ENCODE results near the gene IL1RL2.

IL1RL2 gene

DNA sequence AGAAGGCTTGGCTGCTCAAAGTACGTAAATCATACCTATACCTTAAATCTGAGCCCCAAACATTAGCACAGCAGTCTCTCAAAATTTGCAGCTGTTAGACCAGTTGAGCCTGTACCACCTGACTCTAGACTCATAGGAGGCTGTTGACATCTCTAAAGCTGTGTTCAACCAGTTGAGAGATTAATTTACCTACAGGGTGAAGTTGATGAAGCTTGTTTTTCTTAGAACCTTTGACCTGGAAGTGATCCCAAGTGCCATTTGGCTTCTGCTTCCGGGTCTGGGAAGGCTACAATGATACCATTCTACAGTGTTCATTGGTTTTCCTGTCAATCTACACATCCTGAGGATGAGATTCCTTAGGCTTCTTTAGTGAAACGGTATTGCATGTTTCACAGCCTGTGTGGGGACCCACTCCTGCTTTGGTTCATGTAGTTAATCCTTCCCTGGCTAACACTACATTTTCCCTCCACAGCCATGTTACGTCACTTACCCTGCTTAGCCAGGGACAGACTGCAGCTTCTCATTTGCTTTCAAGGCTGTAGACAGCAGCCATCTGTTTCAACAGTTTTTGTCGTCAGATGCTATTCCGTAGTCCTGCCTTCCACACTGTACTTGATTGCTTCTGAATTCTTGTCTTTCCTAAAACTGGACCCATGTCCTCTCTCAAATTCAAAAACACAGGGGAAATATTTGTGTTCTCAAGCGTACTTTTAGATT lies 4.7 kb upstream of the IL1RL2 start:
- Histone ChIP-seq H3K9me3 (ENCODE audit: control insufficient read depth, insufficient read depth, low read length) (no peaks in the 10 kb centered on the region), H3K36me3 (ENCODE audit: control insufficient read depth, insufficient read depth, low read length) (no peaks in the 10 kb centered on the region), H3K4me1 (ENCODE audit: control insufficient read depth, insufficient read depth, low read length) (no peaks in the 10 kb centered on the region), H3K9ac (ENCODE audit: low read depth, low read length) (no peak overlapping the region), H3K27ac (ENCODE audit: low read depth, low read length) (no peak overlapping the region), H3K27me3 (ENCODE audit: control insufficient read depth, insufficient read depth, low read length) (peaks cover 15% of the 10 kb centered on the region), H3K4me3 (ENCODE audit: low read depth, low read length) (no peak overlapping the region)

DNA sequence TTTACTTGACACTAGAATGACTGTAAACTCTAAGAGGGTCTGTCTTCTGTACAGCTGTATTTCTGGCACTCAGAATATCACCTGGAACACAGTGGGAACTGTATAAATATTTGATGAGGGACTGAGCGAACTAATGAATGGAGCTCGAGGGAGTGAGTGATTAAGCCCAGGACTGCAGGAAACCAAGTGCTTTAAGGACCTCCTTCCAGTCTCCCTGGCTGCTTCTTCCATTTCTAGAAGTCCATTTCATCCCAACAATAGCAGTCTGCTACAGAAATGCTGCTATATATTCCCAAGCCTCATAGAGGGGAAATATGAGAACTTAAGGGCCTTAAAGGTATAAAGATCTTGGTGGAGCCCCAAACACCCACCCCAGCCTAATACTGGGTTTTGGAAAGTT lies 2.8 kb upstream of the IL1RL2 start:
- H3K36me3 ChIP-seq (ENCODE audit: control insufficient read depth, insufficient read depth, low read length): no peaks in the 10 kb centered on the region
- no peak overlapping the region for H3K9ac ChIP-seq (ENCODE audit: low read depth, low read length)
- no peak overlapping the region for H3K27ac ChIP-seq (ENCODE audit: low read depth, low read length)
- H3K9me3 ChIP-seq (ENCODE audit: control insufficient read depth, insufficient read depth, low read length): no peaks in the 10 kb centered on the region
- H3K27me3 ChIP-seq (ENCODE audit: control insufficient read depth, insufficient read depth, low read length): peaks cover 34% of the 10 kb centered on the region
- H3K4me1 ChIP-seq (ENCODE audit: control insufficient read depth, insufficient read depth, low read length): no peaks in the 10 kb centered on the region
- no peak overlapping the region for H3K4me3 ChIP-seq (ENCODE audit: low read depth, low read length)

DNA sequence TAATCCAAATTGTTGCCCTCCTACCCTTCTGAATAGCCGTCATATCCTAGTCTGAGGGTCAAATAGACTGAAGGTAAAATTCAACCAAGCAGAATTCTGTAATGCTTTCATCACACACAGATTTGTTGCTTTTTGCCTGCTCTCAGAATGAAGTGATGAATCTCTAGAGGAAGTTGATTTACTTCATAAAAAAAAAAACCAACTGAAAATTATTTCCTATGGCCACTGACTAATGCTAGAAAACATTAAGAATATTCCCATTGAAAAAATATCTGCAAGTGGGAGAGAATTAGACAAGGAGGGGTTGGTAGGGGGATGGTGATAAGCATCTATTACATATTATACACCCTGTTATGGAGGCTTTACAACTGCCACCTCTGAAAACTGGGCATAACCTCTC lies 2.3 kb upstream of the IL1RL2 start:
- Histone ChIP-seq H3K9me3 (ENCODE audit: control insufficient read depth, insufficient read depth, low read length) (no peaks in the 10 kb centered on the region), H3K27ac (ENCODE audit: low read depth, low read length) (no peak overlapping the region), H3K27me3 (ENCODE audit: control insufficient read depth, insufficient read depth, low read length) (peaks cover 35% of the 10 kb centered on the region), H3K36me3 (ENCODE audit: control insufficient read depth, insufficient read depth, low read length) (no peaks in the 10 kb centered on the region), H3K9ac (ENCODE audit: low read depth, low read length) (no peak overlapping the region), H3K4me3 (ENCODE audit: low read depth, low read length) (no peak overlapping the region), H3K4me1 (ENCODE audit: control insufficient read depth, insufficient read depth, low read length) (no peaks in the 10 kb centered on the region)

DNA sequence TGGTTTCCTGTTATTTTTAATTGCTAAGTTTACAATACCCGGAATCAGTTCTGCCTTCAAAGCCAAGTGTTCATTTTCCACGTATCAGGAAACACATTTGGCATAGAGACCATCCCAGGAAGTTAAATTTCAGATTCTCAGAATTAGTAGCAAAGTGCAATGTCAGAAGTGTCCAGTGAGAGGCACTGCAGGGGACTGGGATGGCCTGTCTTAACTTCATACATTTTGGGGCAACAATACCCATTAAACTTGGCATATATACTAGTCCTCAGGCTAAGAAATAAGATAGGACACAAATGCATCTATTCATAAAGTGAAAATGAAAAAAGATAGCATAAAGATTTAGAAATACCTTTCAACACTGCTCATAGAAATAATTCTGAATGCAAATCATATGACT lies 1.5 kb upstream of the IL1RL2 start:
- peaks cover 35% of the 10 kb centered on the region for H3K27me3 ChIP-seq (ENCODE audit: control insufficient read depth, insufficient read depth, low read length)
- H3K9me3 ChIP-seq (ENCODE audit: control insufficient read depth, insufficient read depth, low read length): no peaks in the 10 kb centered on the region
- no peak overlapping the region for H3K4me3 ChIP-seq (ENCODE audit: low read depth, low read length)
- H3K9ac ChIP-seq (ENCODE audit: low read depth, low read length): no peak overlapping the region
- H3K4me1 ChIP-seq (ENCODE audit: control insufficient read depth, insufficient read depth, low read length): no peaks in the 10 kb centered on the region
- no peak overlapping the region for H3K27ac ChIP-seq (ENCODE audit: low read depth, low read length)
- no peaks in the 10 kb centered on the region for H3K36me3 ChIP-seq (ENCODE audit: control insufficient read depth, insufficient read depth, low read length)

DNA sequence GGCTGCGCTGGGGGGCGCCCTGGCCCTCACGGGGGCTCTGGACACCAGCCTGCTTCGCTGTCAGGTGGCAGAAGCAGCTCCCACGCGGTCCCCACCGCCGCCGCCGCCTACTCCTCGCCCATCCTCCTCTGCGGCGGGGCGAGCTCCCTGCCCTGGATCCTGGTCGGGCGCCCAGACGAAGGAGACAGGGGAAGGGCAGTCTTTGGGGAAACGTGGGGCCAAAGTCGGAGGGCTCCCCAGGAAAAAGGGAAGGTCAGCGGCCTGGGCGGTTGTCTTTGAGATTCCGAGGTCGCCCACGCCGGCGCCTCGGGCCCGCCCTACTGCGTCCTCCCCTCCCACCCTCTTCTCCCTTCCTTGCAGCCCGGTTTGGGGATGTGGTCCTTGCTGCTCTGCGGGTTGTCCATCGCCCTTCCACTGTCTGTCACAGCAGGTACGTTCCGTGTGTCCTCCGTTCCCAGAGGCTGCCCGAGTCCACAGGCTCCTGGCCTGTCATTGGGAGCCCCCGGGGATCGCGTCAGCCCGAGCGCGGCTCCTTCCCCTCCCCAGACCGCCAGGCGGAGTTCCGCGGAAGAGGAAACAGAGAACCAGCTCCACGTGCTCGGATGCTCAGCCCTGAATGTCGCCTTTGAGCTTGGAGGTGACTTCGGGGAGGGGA lies 800 bp downstream of the IL1RL2 start:
- H3K27me3 ChIP-seq (ENCODE audit: control insufficient read depth, insufficient read depth, low read length): peaks cover 35% of the 10 kb centered on the region
- no peak overlapping the region for H3K27ac ChIP-seq (ENCODE audit: low read depth, low read length)
- H3K9me3 ChIP-seq (ENCODE audit: control insufficient read depth, insufficient read depth, low read length): no peaks in the 10 kb centered on the region
- no peak overlapping the region for H3K9ac ChIP-seq (ENCODE audit: low read depth, low read length)
- H3K36me3 ChIP-seq (ENCODE audit: control insufficient read depth, insufficient read depth, low read length): no peaks in the 10 kb centered on the region
- no peaks in the 10 kb centered on the region for H3K4me1 ChIP-seq (ENCODE audit: control insufficient read depth, insufficient read depth, low read length)
- H3K4me3 ChIP-seq (ENCODE audit: low read depth, low read length): peak overlapping the region; percentile 61

DNA sequence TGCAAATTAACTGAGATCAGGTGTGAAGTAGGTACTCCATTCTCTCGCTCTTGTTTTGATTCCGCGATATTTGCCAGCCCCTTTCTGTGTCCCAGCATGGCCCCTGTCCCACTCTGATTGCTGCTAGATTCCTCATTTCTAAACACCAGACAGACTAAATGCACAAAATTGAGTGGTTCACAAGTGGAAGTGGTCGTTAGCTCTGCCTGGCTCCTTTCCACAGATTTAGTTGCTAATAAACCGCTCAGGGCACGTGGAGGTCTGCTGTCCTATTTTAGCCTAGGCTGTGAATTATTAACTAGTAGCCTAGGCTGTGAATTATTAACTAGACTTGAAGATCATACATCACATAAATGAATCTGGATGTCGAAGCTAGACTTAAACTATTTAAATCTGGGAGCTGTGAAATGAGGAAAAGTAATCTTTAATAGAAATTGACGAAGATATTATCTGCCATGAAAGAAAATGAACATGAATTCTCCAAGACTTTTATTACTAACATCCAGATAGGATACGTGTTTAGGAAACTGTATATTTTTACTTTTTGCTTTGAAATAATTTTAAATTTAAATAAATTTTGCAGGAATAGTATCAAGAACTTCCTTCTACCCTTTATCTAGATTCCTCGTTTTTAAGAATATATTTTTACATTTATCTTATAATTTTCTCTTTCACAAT lies 3.7 kb downstream of the IL1RL2 start:
- Histone ChIP-seq H3K9ac (ENCODE audit: low read depth, low read length) (no peak overlapping the region), H3K27ac (ENCODE audit: low read depth, low read length) (no peak overlapping the region), H3K36me3 (ENCODE audit: control insufficient read depth, insufficient read depth, low read length) (no peaks in the 10 kb centered on the region), H3K4me1 (ENCODE audit: control insufficient read depth, insufficient read depth, low read length) (no peaks in the 10 kb centered on the region), H3K27me3 (ENCODE audit: control insufficient read depth, insufficient read depth, low read length) (peaks cover 35% of the 10 kb centered on the region), H3K9me3 (ENCODE audit: control insufficient read depth, insufficient read depth, low read length) (no peaks in the 10 kb centered on the region), H3K4me3 (ENCODE audit: low read depth, low read length) (no peak overlapping the region)

DNA sequence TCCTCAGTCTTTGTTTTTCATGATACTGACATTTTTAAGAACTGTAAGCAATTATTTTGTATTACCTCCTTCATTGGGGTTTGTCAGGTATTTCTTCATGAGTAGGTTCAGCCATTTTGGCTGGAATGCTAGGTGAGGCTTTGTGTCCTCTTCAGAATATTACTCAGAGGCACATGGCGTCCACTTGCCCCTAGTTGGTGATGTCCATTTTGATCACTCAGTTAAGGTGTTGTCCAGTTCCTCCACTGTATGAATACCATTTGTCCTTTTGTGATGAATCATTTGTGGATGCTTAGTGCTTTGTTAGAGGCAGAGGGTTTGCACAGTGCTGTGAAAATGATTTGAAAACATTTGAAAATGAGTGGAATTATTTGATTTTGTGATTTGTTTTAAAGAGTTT lies 4.7 kb downstream of the IL1RL2 start:
- Histone ChIP-seq H3K9me3 (ENCODE audit: control insufficient read depth, insufficient read depth, low read length) (no peaks in the 10 kb centered on the region), H3K36me3 (ENCODE audit: control insufficient read depth, insufficient read depth, low read length) (no peaks in the 10 kb centered on the region), H3K27ac (ENCODE audit: low read depth, low read length) (no peak overlapping the region), H3K27me3 (ENCODE audit: control insufficient read depth, insufficient read depth, low read length) (peaks cover 26% of the 10 kb centered on the region), H3K9ac (ENCODE audit: low read depth, low read length) (no peak overlapping the region), H3K4me1 (ENCODE audit: control insufficient read depth, insufficient read depth, low read length) (no peaks in the 10 kb centered on the region), H3K4me3 (ENCODE audit: low read depth, low read length) (no peak overlapping the region)

DNA sequence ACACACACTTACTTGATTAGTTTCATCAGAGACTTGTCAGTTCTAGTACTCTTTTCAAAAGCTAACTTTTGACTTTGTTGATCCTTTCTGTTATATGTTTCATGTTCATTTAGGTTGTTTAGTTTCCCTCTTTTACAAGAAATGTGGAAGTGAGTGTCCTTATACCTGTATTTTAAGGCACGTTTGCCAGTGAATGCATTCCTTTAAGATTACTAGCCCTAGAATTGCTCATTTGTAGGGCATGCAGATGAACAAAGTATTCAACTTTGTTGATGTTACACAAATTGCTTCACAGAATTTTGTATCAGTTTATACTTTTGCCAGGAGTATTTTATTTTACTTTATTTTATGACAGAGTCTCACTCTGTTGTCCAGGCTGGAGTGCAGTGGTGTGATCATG lies 6.3 kb downstream of the IL1RL2 start:
- Histone ChIP-seq H3K9ac (ENCODE audit: low read depth, low read length) (no peak overlapping the region), H3K36me3 (ENCODE audit: control insufficient read depth, insufficient read depth, low read length) (no peaks in the 10 kb centered on the region), H3K27ac (ENCODE audit: low read depth, low read length) (no peak overlapping the region), H3K4me1 (ENCODE audit: control insufficient read depth, insufficient read depth, low read length) (no peaks in the 10 kb centered on the region), H3K27me3 (ENCODE audit: control insufficient read depth, insufficient read depth, low read length) (peaks cover 10% of the 10 kb centered on the region), H3K4me3 (ENCODE audit: low read depth, low read length) (no peak overlapping the region), H3K9me3 (ENCODE audit: control insufficient read depth, insufficient read depth, low read length) (no peaks in the 10 kb centered on the region)

DNA sequence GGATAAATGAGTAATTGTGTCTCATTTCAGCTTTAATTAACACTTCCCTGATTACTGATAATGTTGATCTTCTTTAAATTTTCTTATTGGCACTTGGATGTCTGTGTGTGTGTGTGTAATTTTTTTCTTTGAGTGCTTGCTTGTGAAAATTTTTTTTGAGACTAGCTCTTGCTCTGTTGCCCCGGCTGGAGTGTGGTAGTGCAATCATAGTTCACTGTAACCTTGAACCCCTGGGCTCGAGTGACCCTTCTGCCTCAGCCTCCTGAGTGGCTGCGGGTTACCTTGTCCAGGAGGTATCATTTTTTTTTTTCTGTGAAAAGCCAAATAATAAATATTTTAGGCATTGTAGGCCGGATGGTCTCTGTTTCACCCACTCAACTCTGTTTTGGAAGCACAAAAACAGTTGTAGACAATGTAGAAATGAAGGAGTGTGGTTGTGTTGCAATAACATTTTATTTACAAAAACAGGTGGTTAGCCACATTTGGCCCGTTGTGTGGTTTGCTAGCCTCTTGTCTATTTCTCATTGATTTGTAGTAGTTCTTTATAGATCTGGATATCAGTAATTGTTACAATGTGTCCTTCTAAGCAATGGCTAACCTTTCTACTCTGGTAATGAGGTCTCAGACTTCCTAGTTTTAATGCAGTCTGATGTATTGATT lies 7.9 kb downstream of the IL1RL2 start:
- Histone ChIP-seq H3K4me3 (ENCODE audit: low read depth, low read length) (no peak overlapping the region), H3K9me3 (ENCODE audit: control insufficient read depth, insufficient read depth, low read length) (no peaks in the 10 kb centered on the region), H3K36me3 (ENCODE audit: control insufficient read depth, insufficient read depth, low read length) (no peaks in the 10 kb centered on the region), H3K4me1 (ENCODE audit: control insufficient read depth, insufficient read depth, low read length) (no peaks in the 10 kb centered on the region), H3K27me3 (ENCODE audit: control insufficient read depth, insufficient read depth, low read length) (no peaks in the 10 kb centered on the region), H3K9ac (ENCODE audit: low read depth, low read length) (no peak overlapping the region), H3K27ac (ENCODE audit: low read depth, low read length) (no peak overlapping the region)

DNA sequence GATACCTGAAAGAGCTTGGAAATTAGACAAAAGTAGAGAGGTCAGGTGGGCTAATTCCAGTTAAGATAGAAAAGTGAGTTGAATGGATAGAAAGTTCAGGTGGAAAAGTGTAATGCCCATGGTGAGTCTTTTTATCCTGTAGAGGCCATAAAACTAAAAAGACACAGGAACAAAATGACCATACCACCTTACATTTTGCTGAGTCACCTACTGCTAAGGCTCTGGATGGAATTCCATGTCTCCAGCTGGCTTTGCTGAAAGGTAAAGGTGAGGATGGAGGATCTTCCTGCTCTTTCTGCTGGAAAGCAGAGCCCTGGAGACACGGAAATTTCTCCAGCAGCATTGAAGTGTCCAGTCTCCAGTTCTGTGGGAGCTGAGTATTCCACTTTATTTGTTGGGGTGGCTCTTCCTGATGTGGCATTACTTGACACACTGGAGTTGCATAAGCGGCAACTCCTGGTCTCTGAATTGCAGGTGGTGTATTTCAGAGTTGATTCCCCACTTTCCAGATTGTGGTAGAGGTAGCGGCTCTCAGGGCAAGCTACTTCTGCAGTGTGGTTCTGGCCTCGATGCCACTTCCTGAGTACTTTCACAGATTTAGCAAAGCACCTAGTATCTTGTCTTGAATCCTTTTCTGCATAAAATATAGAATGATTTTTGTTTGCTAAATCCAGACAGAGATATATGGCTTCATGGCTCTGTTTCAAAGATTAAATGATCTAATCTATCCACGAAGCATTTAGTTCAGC lies 10.7 kb downstream of the IL1RL2 start:
- H3K9me3 ChIP-seq (ENCODE audit: control insufficient read depth, insufficient read depth, low read length): no peaks in the 10 kb centered on the region
- no peak overlapping the region for H3K27ac ChIP-seq (ENCODE audit: low read depth, low read length)
- H3K27me3 ChIP-seq (ENCODE audit: control insufficient read depth, insufficient read depth, low read length): no peaks in the 10 kb centered on the region
- no peaks in the 10 kb centered on the region for H3K36me3 ChIP-seq (ENCODE audit: control insufficient read depth, insufficient read depth, low read length)
- H3K4me1 ChIP-seq (ENCODE audit: control insufficient read depth, insufficient read depth, low read length): no peaks in the 10 kb centered on the region
- no peak overlapping the region for H3K4me3 ChIP-seq (ENCODE audit: low read depth, low read length)
- no peak overlapping the region for H3K9ac ChIP-seq (ENCODE audit: low read depth, low read length)
